Measurements from ENCODE around the gene C17orf75.

- TF ChIP-seq CTCF (IDR thresholded peaks at IDR 0.05; ENCODE audit: low read depth, low read length) (no peak), MAX (IDR thresholded peaks at IDR 0.05; ENCODE audit: low read depth, low read length) (no peak), POLR2A (IDR thresholded peaks at IDR 0.05; ENCODE audit: extremely low read depth, insufficient read length) (no peak), MYC (IDR thresholded peaks at IDR 0.05; ENCODE audit: low read depth, low read length) (no peak)
These were observed 56.0 kb downstream of the C17orf75 start for GRCh38 chr17:32285746-32286517.
